ENCODE measurements around the gene CCDC160.

DNA sequence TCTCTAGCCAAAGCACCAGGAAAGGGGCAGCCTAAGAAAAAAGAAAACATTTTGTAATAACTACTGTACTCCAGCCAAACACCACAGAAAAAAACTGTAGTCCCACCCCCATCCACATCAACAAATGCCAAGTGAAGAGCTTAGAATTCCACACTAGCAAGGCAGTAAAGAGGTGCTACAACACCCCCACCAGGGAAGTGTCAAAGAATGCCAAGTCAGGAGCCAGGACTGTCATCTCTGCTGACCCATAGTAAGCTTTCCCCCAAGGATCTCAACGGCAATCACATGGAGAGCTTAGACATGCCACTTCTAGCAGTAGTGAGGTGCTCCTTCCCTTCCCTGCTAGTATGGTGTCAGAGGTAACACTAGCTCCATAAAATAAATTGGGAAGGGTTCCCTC lies 34.4 kb upstream of the CCDC160 start:
- TF ChIP-seq POLR2AphosphoS5 (IDR thresholded peaks at IDR 0.05; ENCODE audit: low read depth, low read length) (no peak), TEAD4 (IDR thresholded peaks at IDR 0.05; ENCODE audit: low read depth, low read length) (no peak), EGR1 (IDR thresholded peaks at IDR 0.05; ENCODE audit: borderline replicate concordance, low read depth, low read length) (no peak), EP300 (IDR thresholded peaks at IDR 0.05; ENCODE audit: borderline replicate concordance in 1 of 2, low read depth in 2 of 2, low read length in 2 of 2) (no peak), POLR2A (IDR thresholded peaks at IDR 0.05; ENCODE audit: control extremely low read depth in 1 of 2, low read depth in 2 of 2, low read length in 2 of 2) (no peak), NRF1 (IDR thresholded peaks at IDR 0.05; ENCODE audit: low read depth, low read length) (no peak), PHF8 (conservative IDR thresholded peaks at IDR 0.05; ENCODE audit: low read depth, low read length) (no peak), SUZ12 (IDR thresholded peaks at IDR 0.05; ENCODE audit: low read length) (no peak), CHD2 (IDR thresholded peaks at IDR 0.05; ENCODE audit: low read length) (no peak), EZH2 (IDR thresholded peaks at IDR 0.05; ENCODE audit: low read depth, low read length, severe bottlenecking) (no peak), CTBP2 (IDR thresholded peaks at IDR 0.05; ENCODE audit: borderline replicate concordance, insufficient read depth, insufficient read length, low read length) (no peak), CBX8 (IDR thresholded peaks at IDR 0.05; ENCODE audit: borderline replicate concordance, low read depth, low read length) (no peak)
- TF ChIP-seq, protein P1, sequence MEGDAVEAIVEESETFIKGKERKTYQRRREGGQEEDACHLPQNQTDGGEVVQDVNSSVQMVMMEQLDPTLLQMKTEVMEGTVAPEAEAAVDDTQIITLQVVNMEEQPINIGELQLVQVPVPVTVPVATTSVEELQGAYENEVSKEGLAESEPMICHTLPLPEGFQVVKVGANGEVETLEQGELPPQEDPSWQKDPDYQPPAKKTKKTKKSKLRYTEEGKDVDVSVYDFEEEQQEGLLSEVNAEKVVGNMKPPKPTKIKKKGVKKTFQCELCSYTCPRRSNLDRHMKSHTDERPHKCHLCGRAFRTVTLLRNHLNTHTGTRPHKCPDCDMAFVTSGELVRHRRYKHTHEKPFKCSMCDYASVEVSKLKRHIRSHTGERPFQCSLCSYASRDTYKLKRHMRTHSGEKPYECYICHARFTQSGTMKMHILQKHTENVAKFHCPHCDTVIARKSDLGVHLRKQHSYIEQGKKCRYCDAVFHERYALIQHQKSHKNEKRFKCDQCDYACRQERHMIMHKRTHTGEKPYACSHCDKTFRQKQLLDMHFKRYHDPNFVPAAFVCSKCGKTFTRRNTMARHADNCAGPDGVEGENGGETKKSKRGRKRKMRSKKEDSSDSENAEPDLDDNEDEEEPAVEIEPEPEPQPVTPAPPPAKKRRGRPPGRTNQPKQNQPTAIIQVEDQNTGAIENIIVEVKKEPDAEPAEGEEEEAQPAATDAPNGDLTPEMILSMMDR (IDR thresholded peaks at IDR 0.05; ENCODE audit: control extremely low read depth in 1 of 3, insufficient read depth in 1 of 3, low read depth in 1 of 3, low read length in 3 of 3), result no peak

Data from H1 (cell line).